Measurements from ENCODE around the gene SAG. TPM values are rescaled to one million over a fixed set of nuclear protein-coding genes. Genes with fewer than 3 reads are reported as not detected.

Gene SAG
- total RNA-seq, 1 donor from 2014 or later, result not detected

DNA sequence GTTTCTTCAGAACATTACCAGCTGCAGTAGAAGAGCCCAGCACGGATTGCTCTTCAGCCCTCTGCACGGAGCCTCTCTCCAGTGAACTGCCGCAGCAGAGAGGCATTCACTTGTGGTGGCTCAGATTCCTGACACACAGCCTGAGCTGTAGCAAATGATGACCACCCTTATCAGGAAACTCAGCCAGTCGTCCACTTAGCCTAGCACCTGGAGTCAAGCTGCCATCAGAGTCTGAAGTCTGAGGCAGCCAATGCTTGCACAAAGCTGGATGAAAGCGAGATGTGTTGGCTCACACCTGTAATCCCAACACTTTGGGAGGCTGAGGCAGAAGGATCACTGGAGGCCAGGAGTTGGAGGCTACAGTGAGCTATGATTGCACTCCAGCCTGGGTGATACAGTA is 11.7 kb upstream of the SAG start:
- Mint-ChIP-seq H3K27me3 (no peaks in the 10 kb centered on the region), H3K4me3 (ENCODE audit: low read depth) (no peak overlapping the region), H3K9me3 (ENCODE audit: low read depth) (no peaks in the 10 kb centered on the region), H3K36me3 (ENCODE audit: insufficient read depth) (peaks cover 41% of the 10 kb centered on the region), H3K27ac (no peak overlapping the region), H3K4me1 (ENCODE audit: low read depth) (peaks cover 4% of the 10 kb centered on the region)
- TF ChIP-seq, protein P1, sequence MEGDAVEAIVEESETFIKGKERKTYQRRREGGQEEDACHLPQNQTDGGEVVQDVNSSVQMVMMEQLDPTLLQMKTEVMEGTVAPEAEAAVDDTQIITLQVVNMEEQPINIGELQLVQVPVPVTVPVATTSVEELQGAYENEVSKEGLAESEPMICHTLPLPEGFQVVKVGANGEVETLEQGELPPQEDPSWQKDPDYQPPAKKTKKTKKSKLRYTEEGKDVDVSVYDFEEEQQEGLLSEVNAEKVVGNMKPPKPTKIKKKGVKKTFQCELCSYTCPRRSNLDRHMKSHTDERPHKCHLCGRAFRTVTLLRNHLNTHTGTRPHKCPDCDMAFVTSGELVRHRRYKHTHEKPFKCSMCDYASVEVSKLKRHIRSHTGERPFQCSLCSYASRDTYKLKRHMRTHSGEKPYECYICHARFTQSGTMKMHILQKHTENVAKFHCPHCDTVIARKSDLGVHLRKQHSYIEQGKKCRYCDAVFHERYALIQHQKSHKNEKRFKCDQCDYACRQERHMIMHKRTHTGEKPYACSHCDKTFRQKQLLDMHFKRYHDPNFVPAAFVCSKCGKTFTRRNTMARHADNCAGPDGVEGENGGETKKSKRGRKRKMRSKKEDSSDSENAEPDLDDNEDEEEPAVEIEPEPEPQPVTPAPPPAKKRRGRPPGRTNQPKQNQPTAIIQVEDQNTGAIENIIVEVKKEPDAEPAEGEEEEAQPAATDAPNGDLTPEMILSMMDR (IDR thresholded peaks at IDR 0.05; ENCODE audit: unreplicated experiment), result no peak
- DNase-seq (ENCODE audit: low spot score, unreplicated experiment), result no peak

DNA sequence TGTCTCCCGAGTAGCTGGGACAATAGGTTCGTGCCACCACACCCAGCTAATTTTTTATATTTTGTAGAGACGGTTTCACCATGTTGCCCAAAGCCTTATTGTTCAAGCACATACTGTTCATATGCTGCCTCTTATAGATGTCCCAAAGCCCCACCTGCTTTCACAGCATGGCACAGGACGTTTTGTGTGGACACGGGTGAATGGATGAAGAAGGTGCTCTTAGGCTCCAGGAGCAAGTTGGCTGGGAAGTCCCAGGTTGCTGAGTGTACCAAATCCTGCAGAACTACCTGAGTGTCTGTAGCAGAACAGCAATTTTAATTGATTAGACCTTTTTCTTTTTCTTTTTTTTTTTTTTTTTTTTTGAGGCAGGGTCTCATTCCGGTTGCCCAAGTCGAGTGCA is 10.5 kb upstream of the SAG start:
- Mint-ChIP-seq H3K4me1 (ENCODE audit: low read depth) (no peaks in the 10 kb centered on the region), H3K4me3 (ENCODE audit: low read depth) (no peak overlapping the region), H3K36me3 (ENCODE audit: insufficient read depth) (peaks cover 36% of the 10 kb centered on the region), H3K9me3 (ENCODE audit: low read depth) (no peaks in the 10 kb centered on the region), H3K27me3 (no peaks in the 10 kb centered on the region), H3K27ac (no peak overlapping the region)
- TF ChIP-seq, protein P1 (IDR thresholded peaks at IDR 0.05; ENCODE audit: unreplicated experiment), result no peak
- no peak for DNase-seq (ENCODE audit: low spot score, unreplicated experiment)

DNA sequence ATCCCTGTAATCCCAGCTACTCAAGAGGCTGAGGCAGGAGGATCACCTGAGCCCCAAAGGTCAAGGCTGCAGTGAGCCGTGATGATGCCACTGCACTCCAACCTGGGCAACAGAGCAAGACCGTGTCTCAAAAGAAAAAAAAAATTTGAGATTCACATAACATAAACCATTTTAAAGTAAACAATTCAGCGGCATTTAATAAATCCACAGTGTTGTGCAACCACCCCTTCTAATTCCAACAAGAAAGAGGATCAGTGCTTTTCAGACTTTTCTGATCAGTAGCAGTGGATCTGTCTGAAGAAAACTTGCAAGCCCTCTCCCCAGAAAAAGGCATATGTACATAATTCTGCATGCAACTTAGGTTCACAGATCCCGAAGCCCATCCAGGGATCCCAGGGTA is 7.2 kb upstream of the SAG start:
- no peaks in the 10 kb centered on the region for H3K9me3 Mint-ChIP-seq (ENCODE audit: low read depth)

DNA sequence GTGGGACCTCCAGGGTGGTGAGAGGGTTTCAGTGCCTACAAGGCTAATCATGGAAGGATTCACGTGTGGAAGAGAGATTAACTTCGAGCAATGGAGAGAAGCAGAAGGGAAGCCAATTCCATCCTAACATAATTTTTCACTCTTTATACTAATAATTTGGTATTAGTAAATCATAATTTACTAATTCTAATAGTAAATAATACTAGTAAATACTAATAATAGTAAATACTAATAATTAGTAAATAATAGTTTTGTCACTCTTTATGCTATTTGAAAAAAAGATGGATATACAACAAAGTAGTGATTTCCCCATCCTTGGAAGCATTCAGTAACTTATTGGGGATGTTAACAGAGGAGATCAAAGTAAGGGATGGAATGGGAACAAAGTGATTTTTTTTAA is 6.4 kb upstream of the SAG start:
- no peak for DNase-seq (ENCODE audit: low spot score, unreplicated experiment)
- Mint-ChIP-seq H3K4me3 (ENCODE audit: low read depth) (no peak overlapping the region), H3K36me3 (ENCODE audit: insufficient read depth) (peaks cover 4% of the 10 kb centered on the region), H3K27me3 (no peaks in the 10 kb centered on the region), H3K9me3 (ENCODE audit: low read depth) (no peaks in the 10 kb centered on the region), H3K4me1 (ENCODE audit: low read depth) (no peaks in the 10 kb centered on the region), H3K27ac (no peak overlapping the region)
- TF ChIP-seq, protein P1 (IDR thresholded peaks at IDR 0.05; ENCODE audit: unreplicated experiment), result no peak

More for the DNA sequence above, 7.2 kb upstream of the SAG start:
- Mint-ChIP-seq H3K4me3 (ENCODE audit: low read depth) (no peak overlapping the region), H3K36me3 (ENCODE audit: insufficient read depth) (peaks cover 10% of the 10 kb centered on the region), H3K4me1 (ENCODE audit: low read depth) (no peaks in the 10 kb centered on the region), H3K27me3 (no peaks in the 10 kb centered on the region), H3K27ac (no peak overlapping the region)
- TF ChIP-seq, protein P1 (IDR thresholded peaks at IDR 0.05; ENCODE audit: unreplicated experiment), result no peak
- no peak for DNase-seq (ENCODE audit: low spot score, unreplicated experiment)

DNA sequence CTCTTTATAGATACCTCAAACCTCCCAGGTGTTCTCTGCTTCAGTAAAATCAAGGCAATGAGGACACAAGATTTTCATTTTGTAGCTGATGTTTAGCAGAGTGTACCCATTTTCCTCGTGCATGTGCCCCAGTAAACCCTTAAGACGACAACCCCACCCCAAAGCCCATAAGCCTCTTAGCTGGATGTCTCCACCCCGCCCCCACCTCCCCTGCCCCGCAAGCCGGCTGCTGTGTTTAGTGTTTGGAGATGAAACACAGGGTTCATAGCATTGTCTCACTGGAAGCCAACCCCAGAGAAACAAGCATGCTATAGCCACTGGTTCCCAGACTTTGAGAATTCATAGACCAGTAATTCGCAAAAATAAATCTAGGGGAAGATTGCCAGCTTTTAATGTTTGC is 5.8 kb upstream of the SAG start:
- Mint-ChIP-seq H3K36me3 (ENCODE audit: insufficient read depth) (peaks cover 2% of the 10 kb centered on the region), H3K9me3 (ENCODE audit: low read depth) (no peaks in the 10 kb centered on the region), H3K27me3 (no peaks in the 10 kb centered on the region), H3K4me1 (ENCODE audit: low read depth) (no peaks in the 10 kb centered on the region), H3K27ac (no peak overlapping the region), H3K4me3 (ENCODE audit: low read depth) (no peak overlapping the region)
- DNase-seq (ENCODE audit: low spot score, unreplicated experiment), result no peak
- TF ChIP-seq, protein P1 (IDR thresholded peaks at IDR 0.05; ENCODE audit: unreplicated experiment), result no peak

Data from progenitor cell of endocrine pancreas (in vitro differentiated cells).